Right renal cortex interstitium (tissue), 3 donors: ENCODE results near the gene UTP15. TPM values are rescaled to one million over a fixed set of nuclear protein-coding genes. Genes with fewer than 3 reads are reported as not detected.

ENCODE experiments used
- DNase-seq, 3 donors: peaks; one replicate each; pipeline ENCODE4 v3.0.0-alpha.2; 2013; ENCODE audit warnings: low read depth in 3 of 3, low spot score in 2 of 3
- polyA plus RNA-seq, 3 donors: library from polyadenylated mRNA; unstranded; fragments of 120-200 nt; gene quantifications; one replicate each; pipeline ENCODE4 v1.2.1, GENCODE V29; 2013; ENCODE audit not compliant: insufficient read length in 3 of 3

The UTP15 gene
- polyA plus RNA-seq, 3 donors: 15.5 to 18.2 (median 16.3) TPM

DNA sequence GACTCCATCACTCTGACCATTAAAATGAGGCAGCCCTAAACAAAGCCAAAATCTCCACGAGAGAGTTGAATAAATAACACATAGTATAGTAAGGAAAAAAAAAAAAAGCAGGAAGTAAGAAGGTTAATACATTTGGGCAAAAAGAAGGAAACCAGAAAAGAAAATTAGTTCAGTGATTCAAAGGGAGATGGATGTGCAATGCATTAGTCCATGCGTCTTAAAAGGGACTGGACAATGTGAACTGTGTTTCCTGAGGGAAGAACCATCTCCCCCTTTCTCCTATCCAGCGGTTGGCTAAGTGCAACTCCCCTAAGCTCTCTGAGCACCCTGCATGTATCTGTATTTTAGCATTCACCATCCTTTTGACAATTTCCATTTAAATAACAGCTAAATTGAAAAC is 1.5 kb upstream of the UTP15 start:
- no peak for DNase-seq

DNA sequence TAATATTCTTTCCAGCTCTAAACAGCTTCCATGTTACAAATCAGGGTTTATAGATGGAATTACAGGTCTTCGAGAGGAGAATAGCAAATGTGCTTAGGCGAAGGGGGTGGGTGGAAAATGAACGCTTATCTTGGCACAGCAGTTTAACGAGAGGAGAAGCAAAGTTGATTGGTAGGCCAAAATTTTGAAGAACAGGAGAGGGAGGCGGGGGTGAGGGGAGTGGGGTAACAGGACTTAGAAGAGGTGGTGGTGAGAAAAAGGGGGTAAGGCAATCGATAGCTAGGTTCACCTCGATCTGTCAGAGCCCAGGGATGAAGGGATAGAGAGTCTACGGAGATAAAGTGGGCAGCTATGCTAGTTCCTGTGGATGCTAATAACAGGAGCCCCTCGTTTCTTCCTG is 868 bp upstream of the UTP15 start:
- DNase-seq: peak in 2 of 3 donors; percentile 10 to 13

DNA sequence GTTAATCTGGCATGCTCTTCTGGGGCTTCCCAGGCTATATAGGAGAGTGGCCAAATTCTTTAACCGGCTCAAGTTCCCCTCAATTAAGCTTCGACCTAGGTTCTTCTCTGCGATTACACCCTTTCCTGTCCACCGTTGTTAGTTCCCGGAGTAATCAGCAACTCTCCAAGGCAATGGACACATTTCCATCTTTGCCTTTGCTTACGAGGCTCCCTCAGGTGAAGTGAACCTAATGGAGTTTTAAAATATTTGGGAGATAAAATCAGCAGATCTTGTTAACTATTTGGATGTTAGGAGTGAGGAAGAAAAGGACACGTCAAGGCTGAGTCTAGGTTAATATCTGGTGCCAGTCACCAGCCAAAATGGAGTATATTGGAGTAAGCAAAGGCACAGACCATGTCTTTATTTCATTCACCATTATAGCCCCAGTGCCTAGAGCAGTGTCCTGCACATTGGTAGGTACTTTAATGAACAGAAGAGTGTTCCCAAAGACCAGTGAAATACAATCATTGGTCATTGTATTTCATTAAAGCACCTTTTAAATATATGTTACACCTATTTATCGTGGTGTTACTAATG is 515 bp downstream of the UTP15 start:
- DNase-seq: no peak

DNA sequence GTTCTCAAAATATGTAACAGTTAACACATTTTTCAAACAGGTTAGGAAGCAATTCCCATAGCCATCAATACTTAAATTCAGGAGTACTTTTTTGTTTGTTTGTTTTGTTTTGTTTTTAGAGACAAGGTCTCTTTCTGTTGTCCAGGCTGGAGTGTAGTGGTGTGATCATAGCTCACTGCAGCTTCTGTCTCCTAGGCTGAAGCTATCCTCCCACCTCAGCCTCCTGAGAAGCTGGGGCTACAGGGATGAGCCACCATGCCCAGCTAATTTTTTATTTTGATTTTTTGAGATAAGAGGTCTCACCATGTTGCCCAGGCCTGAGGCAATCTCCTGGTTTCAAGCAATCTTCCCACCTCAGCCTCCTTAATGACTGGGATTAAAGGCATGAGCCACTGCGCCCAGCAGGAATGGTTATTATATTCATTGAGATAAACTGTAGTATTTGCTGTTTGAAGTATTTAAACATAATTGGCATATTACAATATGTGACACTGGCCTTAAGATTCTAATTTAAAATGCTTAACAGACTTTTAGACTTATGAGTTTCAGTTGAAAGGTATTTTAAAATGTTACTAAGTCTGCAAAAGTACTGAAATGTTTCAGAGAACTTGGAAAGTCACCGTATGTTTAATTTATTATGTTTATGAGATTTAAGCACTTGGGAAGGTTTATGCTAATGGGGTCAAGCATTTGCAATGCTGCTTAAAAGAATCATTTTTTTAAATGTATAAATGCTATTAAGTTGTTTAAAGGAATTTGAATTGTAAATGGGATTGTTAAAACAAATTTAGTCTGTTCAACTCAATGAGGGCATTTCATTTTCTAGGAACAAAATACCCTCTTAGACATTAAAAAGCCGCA is 17.0 kb downstream of the UTP15 start:
- DNase-seq: no peak

DNA sequence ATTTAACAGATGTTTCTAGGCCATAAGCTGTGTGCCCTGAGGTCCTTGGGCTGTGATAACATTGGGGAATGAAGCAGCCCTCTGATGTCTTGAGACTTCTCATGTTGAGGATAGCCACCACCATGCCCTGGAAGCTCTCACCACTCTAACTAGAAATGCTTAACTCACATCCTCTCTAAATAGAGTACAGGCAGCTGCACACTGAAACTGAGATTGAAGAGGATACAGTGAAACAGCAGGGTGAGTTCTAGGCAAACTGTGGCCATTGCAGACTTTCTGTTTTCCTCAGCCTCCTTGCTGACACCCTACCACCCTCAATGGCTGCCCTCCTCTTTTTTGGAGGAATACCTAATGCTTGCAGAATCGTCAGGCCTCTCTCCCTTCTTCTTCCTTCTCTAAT is 22.4 kb downstream of the UTP15 start:
- no peak for DNase-seq

DNA sequence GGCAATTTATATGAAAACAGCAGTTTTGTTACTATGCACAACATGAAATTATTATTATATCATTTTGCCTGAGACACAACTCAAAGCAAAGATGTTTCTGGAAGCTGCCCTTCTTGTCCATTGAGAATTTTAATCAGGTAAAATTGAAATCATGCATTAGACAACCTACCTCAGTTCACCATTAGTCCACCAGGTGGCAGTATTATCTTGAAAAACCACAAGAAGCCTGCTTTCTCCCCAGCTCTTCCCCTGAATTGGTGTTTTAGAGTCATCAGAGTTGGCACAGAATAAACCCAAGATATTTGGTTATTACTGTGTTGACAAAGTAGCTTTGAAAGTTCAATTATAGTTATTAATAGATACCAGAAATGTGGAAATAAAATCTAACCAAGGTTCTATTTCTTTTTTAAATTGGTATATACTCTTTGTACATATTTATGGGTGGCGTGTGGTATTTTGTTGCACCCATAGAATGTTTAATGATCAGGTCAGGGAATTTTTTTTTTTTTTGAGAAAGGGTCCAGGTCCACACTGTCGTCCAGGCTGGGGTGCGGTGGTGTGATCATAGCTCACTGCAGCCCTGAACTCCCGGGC is 25.7 kb downstream of the UTP15 start:
- peak; percentile 47 to 64 (median 55) for DNase-seq

DNA sequence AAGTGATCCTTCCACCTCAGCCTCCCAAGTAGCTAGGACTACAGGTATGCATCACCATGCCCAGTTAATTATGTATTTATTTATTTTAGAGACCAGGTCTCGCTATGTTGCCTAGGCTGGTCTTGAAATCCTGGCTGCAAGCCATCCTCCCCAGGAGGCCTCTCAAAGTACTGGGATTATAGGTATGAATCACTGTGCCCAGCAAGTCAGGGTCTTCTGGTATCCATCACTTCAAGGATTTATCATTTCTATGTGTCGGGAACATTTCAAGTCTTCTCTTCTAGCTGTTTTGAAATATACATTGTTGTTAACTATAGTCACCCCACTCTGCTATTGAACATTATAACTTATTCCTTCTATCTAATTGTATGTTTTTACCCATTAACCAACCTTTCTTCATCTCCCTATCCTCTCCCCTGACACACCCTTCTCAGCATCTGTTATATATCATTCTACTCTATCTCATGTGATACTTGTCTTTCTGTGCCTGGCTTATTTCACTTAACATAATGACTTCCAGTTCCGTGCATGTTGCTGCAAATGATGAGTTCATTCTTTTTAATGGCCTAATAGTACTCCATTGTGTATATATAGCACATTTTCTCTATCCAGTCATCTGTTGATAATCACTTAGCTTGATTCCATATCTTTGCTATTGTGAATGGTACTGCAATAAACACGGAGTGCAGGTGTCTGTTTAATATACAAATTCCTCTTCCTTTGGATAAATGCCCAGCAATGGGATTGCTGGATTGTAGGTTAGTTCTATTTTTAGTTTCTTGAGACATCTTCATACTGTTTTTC is 26.4 kb downstream of the UTP15 start:
- no peak for DNase-seq

DNA sequence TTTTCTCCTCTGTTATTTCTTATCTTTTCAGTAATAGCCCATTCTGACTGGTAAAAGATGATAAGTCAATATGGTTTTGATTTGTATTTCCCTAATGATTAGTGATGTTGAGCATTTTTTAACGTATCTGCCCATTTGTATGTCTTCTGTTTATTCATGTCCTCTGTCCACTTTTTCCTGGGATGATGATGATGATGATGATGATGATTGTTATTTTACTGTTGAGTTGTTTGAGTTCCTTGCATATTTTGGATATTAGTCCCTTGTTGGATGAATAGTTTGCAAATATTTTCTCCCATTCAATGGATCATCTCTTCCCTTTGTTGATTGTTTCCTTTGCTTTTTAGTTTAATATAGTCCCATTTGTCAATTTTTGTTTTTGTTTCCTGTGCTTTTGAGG is 27.0 kb downstream of the UTP15 start:
- no peak for DNase-seq

DNA sequence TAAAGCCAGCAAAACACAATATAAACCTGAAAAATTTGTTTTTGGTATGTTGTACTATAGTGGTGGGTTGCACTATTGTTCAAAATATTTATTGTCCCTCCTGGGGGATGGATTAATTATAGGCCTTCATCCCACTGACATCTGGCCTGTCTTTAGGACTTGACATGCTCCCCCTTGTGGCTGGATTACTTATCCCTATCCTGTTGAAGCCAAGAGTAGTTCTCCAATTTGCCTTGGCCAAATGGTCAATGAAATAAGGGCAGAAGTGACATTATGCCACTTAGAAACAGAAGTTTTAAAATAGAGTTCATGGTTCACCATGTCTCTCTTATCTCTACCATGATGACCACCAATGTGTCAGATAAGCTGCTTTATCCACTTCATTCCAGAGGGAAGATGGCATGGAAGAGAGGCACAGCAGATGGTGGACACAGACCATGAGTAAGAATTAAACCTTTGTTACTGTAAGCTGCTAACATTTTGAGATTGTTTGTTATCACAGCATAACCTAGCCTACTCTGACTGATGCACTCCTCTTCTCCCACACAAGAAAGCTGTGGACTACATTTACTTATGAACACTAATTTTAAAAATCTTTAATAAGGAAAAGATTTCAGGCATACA is 31.3 kb downstream of the UTP15 start:
- DNase-seq: no peak

DNA sequence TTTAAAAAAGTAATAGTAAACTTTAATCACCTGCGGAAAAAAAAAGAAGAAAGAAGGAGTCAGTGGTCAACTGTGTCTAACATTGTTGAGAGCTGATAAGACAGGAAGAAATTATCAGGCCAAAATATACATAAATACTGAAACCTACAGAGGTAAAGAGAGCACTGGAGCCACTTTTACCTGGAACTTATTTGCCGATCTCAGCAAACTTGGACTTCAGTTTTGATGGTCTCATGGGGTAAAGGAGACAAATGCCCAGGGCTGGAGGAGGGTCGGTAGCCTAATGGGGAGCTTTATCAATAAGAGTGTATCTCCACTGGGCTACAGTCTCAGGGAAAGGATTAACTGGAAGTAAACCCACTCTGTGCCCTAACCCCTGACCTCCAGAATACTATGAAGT is 33.8 kb downstream of the UTP15 start:
- no peak for DNase-seq

DNA sequence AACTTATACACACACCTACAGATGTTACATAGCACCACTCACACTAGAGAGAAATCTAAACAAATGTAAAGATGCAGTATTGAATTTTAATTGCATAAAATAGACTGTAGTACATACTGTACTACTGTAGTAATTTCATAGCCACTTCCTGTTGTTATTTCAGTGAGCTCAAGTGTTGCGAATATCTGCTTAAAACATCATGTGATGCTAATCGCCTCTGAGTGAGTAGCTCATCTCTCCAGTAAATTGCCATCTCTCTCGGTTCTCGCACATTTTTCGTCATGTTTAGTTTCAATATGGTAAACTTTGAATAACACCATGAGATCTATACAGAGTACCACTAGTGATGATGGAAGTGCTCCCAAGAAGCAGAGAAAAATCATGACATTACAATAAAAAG is 38.5 kb downstream of the UTP15 start:
- DNase-seq: no peak

DNA sequence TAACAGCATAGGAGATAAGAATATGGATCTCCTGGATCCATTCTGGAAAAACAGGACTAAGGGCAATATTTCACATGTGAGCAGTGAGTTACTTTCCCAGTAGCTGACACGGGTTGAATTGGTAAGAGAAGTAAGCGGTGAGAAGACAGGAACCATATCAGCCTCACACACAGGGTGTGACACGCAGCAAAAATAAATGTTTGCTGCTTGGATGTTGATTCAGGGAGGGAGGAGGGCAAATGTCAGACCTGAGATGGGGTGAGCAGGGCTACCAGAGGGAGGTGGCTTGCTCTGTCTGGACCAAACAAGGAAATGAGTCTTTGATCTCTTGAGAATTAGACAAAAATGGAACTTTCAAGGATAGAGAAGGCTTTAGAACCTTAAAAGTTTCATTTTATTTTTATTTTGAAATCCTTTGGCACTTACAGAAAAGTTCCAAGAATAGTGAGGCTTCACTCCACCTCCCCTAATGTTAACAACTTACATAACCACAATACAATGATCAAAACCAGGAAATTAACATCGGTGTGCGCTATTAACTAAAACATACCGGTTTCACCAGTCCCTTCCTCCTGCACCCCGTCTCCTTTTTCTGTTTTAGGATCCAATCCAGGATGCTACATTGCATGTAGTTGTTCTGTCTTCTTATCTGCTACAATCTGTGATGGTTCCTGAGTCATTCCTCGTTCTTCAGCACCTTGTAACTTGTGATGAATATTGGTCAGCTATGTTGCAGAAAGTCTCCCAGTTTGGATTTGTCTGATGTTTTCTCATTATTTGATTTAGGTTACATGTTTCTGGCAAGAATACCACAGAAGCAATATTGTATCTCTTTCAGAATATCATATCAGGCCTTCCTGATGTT is 39.9 kb downstream of the UTP15 start:
- no peak for DNase-seq

DNA sequence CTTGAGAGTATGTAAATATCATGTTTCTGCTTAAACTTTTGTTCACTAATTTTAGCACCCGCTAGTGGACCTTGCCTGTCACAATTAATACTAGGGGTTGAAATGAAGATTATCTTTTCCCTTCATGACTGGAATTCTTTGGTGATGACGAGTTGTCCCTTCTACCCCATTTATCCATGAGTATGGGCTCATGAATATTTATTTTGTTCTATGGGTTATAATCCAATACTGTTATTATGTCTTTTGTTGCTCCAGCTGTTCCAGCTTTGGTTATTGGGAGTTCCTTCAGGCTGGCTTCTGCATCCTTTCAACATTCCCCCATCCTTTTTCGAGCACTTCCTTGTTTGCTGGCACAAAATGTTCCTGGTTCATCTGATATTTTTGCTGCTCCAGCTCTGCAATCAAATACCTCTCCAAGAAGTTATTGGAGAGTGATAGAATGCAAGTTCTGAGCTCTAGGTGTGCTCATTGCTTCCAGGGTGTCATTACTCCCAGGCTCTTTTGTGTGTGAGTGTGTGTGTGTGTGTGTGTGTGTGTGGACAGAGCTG is 40.7 kb downstream of the UTP15 start:
- no peak for DNase-seq

DNA sequence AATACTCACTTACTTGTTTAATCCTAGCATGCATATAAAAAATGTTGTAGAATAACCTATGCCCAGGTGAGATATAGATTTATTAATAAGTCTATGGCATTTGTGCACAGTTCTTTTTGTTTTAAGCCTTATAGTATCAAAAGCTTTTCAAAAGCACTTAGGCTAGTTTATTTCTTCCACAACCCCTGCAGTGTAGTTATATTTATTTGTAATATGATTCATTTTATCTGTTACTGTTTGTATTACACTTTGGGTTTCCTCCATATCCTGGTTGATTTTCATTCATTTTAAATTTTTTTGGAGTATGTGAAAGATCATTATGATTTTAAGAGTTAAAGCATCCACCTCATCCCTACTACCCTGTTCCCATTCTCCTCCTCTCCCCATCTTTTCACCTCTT is 41.7 kb downstream of the UTP15 start:
- DNase-seq: no peak

DNA sequence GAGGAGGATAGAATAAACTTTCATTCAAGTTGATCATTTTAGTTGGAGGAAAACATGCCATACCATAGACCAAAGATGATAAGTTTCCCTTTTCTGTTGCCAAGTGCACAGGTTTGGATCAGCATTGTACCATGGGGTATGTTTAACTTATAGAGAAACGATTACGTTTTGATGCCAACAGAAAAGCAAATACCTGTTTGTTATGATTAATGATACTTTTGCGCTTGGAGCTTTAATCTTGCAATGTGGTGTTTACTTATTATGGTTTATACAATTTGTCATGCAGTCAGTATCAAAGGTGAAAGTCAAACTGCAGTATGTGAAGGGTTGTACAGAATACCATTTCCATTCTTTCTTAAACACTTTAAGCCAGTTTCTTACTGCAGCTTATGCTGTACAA is 47.3 kb downstream of the UTP15 start:
- no peak for DNase-seq

DNA sequence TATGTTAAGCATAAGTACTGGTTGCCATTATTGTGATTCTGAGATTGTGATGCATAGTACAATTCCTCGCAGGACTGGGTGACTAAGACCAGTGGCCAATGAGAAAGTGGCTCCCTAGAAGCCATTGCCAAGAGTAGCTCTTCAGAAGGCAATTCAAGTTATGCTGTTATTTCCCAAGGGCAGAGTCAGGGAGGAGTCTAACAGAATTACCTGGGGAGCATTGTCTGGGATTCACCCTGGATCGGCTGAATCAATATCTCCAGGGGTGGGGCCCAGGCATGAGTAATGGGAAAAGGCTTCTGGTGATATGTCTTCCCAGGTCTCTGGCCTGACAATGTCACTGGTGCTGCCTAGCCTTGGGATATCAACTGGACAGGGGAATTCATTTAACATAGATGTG is 49.5 kb downstream of the UTP15 start:
- DNase-seq: no peak

DNA sequence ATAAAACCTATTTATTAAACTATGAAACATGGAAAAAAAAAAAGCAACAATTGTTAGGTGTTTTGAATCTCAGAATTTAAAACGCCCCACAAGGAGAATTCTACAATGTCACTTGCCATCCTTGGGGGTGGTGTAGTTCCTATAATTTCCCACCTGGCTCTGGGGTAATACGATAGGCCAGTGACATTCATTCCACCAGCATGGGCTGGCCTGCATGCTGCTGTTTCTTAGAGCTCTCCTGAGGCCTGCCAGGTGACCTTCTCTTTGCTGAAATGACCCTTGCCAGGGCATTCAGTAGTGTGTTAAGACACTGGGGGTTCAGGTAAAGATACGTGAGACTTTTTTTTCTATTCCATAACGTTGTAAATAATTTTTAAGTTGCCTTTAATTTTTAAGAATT is 50.4 kb downstream of the UTP15 start:
- DNase-seq: no peak

DNA sequence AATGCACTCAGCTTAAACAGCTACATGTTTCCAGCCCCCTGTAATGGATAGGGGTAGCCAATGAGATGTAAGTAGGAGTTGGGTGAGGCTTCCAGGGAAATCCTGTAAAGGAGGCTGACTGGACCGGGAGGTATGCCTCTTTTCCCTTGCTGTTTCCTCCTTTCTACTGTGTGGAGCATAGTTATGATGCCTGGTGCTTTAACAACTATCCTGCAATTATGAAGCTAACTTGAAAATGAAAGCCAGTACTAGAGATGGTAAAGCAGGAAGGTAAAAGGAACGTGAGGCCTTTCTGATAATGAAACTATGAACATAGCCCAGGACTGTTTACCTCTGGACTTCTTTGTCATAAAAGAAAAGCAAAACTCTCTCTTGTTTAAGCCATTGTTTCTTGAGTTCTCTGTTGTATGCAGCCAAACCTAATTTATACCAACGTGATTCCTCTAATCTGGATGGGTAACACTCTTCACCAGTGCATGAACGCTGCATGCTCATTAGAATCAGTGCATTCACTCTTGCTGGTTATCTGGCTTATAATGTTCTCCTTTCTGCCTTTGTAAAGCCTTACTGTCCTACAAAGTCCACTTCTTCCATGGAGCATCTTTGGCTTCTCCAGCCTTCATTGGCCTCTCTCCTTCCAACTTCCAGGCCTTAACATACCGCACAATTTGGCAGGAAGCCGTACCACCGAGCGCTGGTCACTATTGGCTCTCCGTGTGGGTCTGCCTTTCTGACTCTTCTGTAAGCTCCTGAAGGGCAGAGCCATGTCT is 52.2 kb downstream of the UTP15 start:
- no peak for DNase-seq
